Iris pigment epithelial cell (primary cell): ENCODE measurements around the gene PDGFD.

Source experiments
- DNase-seq: peaks from one replicate; pipeline ENCODE4 v3.0.0-alpha.2; 2011; ENCODE audit warnings: low read depth

Gene PDGFD

GRCh38 chr11:103958475-103959215, 205.3 kb downstream of the PDGFD start:
- DNase-seq: peak; percentile 51

- DNase-seq: no peak
Measured at GRCh38 chr11:103953797-103954486, 210.0 kb downstream of the PDGFD start.

- DNase-seq: peak; percentile 79
Measured at GRCh38 chr11:103949781-103950180, 214.2 kb downstream of the PDGFD start.

- no peak for DNase-seq
Measured at GRCh38 chr11:103948187-103948763, 215.7 kb downstream of the PDGFD start.

- DNase-seq: peak; percentile 66
Measured at GRCh38 chr11:103947546-103947919, 216.4 kb downstream of the PDGFD start.

- DNase-seq: peak; percentile 44
Measured at GRCh38 chr11:103946793-103947545, 217.0 kb downstream of the PDGFD start.

GRCh38 chr11:103944251-103944940, 219.6 kb downstream of the PDGFD start:
- no peak for DNase-seq

GRCh38 chr11:103942646-103943045, 221.3 kb downstream of the PDGFD start:
- DNase-seq: peak; percentile 17

- peak; percentile 52 for DNase-seq
Measured at GRCh38 chr11:103940551-103940950, 223.4 kb downstream of the PDGFD start.

- DNase-seq: no peak
Measured at GRCh38 chr11:103939694-103940093, 224.3 kb downstream of the PDGFD start.

GRCh38 chr11:103936059-103936458, 227.9 kb downstream of the PDGFD start:
- DNase-seq: peak; percentile 70

GRCh38 chr11:103935219-103935618, 228.7 kb downstream of the PDGFD start:
- DNase-seq: no peak

- no peak for DNase-seq
Measured at GRCh38 chr11:103929170-103929903, 234.6 kb downstream of the PDGFD start.

- no peak for DNase-seq
Measured at GRCh38 chr11:103928802-103929161, 235.2 kb downstream of the PDGFD start.

- DNase-seq: no peak
Measured at GRCh38 chr11:103928040-103928801, 235.7 kb downstream of the PDGFD start.

GRCh38 chr11:103927535-103927934, 236.4 kb downstream of the PDGFD start:
- DNase-seq: peak; percentile 65

GRCh38 chr11:103926990-103927389, 237.0 kb downstream of the PDGFD start:
- DNase-seq: no peak

GRCh38 chr11:103924166-103925013, 239.6 kb downstream of the PDGFD start:
- peak; percentile 60 for DNase-seq

- no peak for DNase-seq
Measured at GRCh38 chr11:103923451-103923931, 240.5 kb downstream of the PDGFD start.
